Right lobe of liver (tissue), 6 donors: ENCODE results near the gene PSMB11. TPM values are rescaled to one million over a fixed set of nuclear protein-coding genes. Genes with fewer than 3 reads are reported as not detected.

ENCODE experiments used
- ATAC-seq, 4 donors: fragments of 200-7000 bp; cut with Tn5 transposase; one replicate each; pipeline ENCODE4 v1.9.1; 2020; ENCODE audit warnings: mild to moderate bottlenecking in 4 of 4, moderate library complexity in 4 of 4
- DNase-seq, 3 donors: peaks; one replicate each; pipeline ENCODE4 v3.0.0-alpha.2; 2020
- H3K27ac ChIP-seq, 3 donors: fragments of 200-600 bp; one replicate each; pipeline ENCODE4 v1.8.0; 2022
- H3K27me3 ChIP-seq, 2 donors: fragments of 200-600 bp; one replicate each; pipeline ENCODE4 v1.8.0; 2022
- H3K36me3 ChIP-seq, 4 donors: fragments of 200-600 bp; sonication (generic) in 1 of 4; one replicate each; pipeline versions ENCODE4 v1.5.1 to v1.8.0; 2017 to 2022; ENCODE audit warnings: control low read depth in 1 of 4
- H3K4me1 ChIP-seq, 4 donors: fragments of 200-600 bp; sonication (generic) in 1 of 4; one replicate each; pipeline versions ENCODE4 v1.5.1 to v1.8.0; 2017 to 2022; ENCODE audit warnings: control low read depth in 1 of 4
- H3K4me3 ChIP-seq, 3 donors: fragments of 200-600 bp; one replicate each; pipeline ENCODE4 v1.8.0; 2022
- H3K9me3 ChIP-seq, 4 donors: fragments of 200-600 bp; sonication (generic) in 1 of 4; one replicate each; pipeline versions ENCODE4 v1.5.1 to v1.8.0; 2017 to 2022; ENCODE audit warnings: control low read depth in 1 of 4
- CTCF ChIP-seq, 4 donors: fragments of 200-600 bp in 3 of 4; fragments of 450-650 bp in 1 of 4; IDR thresholded peaks; one replicate each; pipeline versions ENCODE4 v1.5.1 to v1.8.0; 2016 to 2022; ENCODE audit warnings: antibody characterized with exemption in 4 of 4, mild to moderate bottlenecking in 2 of 4
- POLR2A ChIP-seq: fragments of 450-650 bp; IDR thresholded peaks from one replicate; pipeline ENCODE4 v1.6.1; 2017; ENCODE audit warnings: antibody characterized with exemption, mild to moderate bottlenecking
- whole genome bisulfite sequencing: methylation state at CpG from one replicate; pipeline ENCODE4 v1.1.6; 2018; ENCODE audit warnings: low coverage, low lambda C conversion rate; ENCODE audit not compliant: insufficient coverage; ENCODE audit errors: missing lambda C conversion rate; 5-methylcytosine and 5-hydroxymethylcytosine counted together
- intact Hi-C, 2 donors: fragments of 100-400 bp; cut with DNase I; formaldehyde crosslinking; loops; one replicate each; pipeline versions ENCODE4 v1.11.2 to v1.14.1; 2022
- total RNA-seq, 6 experiments: library from RNA; depleted of rRNA in 2 of 6; stranded (reverse); fragments of >200 nt in 2 of 6; fragmentation: NEBNext Ultra II Directional in 3 of 6; extraction: Animal tissue kit (Norgen Biotek cat#: 25700) in 3 of 6; gene quantifications; one replicate each; pipeline versions ENCODE4 v1.1.0 to v1.2.4, GENCODE V29; 2016 to 2023
- donor health status: DM: no; HTN: yes; CAD: no.
- donor health status: DM: no; HTN: no; CAD: no.
- donor health status: DM: no; HTN: no; CAD: no.
- donor health status: DM: no; HTN: yes; CAD: no.
- donor health status: DM: no; HTN: yes; CAD: no.

The PSMB11 gene
- total RNA-seq, 6 experiments from 2014 or later: not detected

DNA sequence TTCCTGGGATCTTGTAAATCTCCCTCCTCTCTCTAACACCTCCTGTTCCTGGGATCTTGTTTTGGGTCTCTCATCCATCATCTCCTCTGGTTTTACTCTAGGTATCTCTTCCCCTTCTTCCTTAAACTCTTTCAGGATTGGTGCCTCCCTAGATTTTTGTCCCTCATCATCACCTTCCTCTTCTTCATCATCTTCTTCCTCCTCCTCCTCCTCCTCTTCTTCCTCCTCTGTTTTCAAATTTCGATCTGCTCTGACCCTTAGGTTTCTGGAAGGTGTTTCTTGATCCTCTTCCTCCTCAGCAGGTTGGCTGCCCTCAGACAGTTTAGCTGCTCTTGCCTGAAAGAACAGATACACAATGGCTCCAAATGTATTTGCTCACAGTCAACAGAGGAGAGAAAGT lies 38.5 kb downstream of the PSMB11 start:
- H3K9me3 ChIP-seq: no peaks in the 10 kb centered on the region
- ATAC-seq: no peak
- no peak overlapping the region for H3K4me3 ChIP-seq
- intact Hi-C loops: no loop called here
- peaks cover 8 to 90% (median 49%) of the 10 kb centered on the region in 4 donors for H3K36me3 ChIP-seq
- H3K27ac ChIP-seq: no peak overlapping the region
- H3K27me3 ChIP-seq: no peaks in the 10 kb centered on the region
- TF ChIP-seq CTCF (IDR thresholded peaks at IDR 0.05) (no peak), POLR2A (no peak)
- peaks cover 0 to 13% (median 4%) of the 10 kb centered on the region in 4 donors for H3K4me1 ChIP-seq
- WGBS: 55% methylated on average over 1 of the region's 1 CpG
- no peak for DNase-seq

DNA sequence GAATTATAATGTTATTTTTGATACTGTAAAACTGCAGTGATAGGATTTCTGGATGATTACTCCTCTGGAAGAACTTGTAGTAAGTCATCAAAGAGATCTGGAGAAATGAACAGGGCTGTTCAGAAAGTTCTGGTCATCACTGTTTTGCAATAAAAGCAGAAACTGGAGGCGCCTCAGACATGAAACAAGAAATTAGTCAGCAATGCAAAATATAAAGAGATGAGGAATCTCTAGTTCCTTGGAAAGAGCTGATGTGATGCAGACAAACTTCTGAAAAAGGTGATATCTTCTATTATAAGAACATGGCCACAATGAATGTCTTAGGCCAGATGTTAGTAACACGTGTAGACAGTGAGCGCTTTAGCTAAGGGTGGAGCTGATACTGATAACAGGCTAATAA lies 43.4 kb downstream of the PSMB11 start:
- no peak for TF ChIP-seq CTCF (IDR thresholded peaks at IDR 0.05)
- no peak for TF ChIP-seq POLR2A
- ATAC-seq (no peak), DNase-seq (no peak)
- Histone ChIP-seq H3K36me3 (peaks cover 21 to 91% (median 40%) of the 10 kb centered on the region in 4 donors), H3K27me3 (no peaks in the 10 kb centered on the region), H3K4me3 (no peak overlapping the region), H3K27ac (no peak overlapping the region), H3K9me3 (no peaks in the 10 kb centered on the region), H3K4me1 (no peaks in the 10 kb centered on the region)
- intact Hi-C loops: no loop called here
- WGBS: 70% methylated on average over 3 of the region's 3 CpGs

GRCh38 chr14:23086565-23086964 lies 44.6 kb downstream of the PSMB11 start:
- ATAC-seq (no peak), DNase-seq (no peak)
- peaks cover 14 to 89% (median 34%) of the 10 kb centered on the region in 4 donors for H3K36me3 ChIP-seq
- no peaks in the 10 kb centered on the region for H3K9me3 ChIP-seq
- no peak for TF ChIP-seq CTCF (IDR thresholded peaks at IDR 0.05)
- no peak for TF ChIP-seq POLR2A
- no peaks in the 10 kb centered on the region for H3K27me3 ChIP-seq
- no peak overlapping the region for H3K4me3 ChIP-seq
- intact Hi-C loops: no loop called here
- H3K27ac ChIP-seq: no peak overlapping the region
- no CpG with 5 or more reads among the region's 1 CpG for WGBS
- no peaks in the 10 kb centered on the region for H3K4me1 ChIP-seq

DNA sequence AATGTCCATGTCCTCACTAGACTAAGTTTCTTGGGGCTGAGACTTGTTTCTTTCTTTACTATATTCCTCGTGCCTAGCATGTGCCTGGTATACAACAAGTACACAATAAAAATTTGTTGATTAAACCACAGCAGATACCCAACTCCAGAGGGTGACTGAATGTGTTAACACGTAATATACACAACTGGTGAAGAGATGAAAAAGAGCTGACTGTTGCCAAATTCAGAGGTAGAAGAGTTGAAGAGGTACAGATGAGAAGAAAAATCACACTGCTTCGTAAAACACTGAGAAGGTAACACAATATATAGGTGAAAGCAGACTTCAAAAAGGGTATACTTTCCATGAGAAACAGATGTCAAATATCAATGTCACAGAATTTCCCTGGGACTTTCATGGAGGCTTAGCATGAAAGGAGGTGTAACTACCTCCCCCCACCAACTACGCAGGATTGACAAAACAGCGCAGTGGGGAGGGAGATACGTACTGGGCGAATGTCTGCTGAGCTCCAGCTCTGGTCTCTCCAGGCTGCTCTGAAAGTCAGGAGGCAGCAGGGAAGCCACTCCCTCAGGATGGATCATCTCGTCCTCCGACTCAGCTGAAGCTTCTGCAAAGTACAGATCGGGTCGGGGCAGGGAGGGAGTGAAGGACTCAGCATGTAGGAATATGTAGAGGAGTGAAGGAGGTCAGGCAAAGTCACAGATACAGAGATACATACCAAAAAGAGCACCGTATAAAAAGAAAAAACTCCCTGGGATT lies 47.7 kb downstream of the PSMB11 start:
- Histone ChIP-seq H3K9me3 (no peaks in the 10 kb centered on the region), H3K4me3 (no peak overlapping the region), H3K27ac (no peak overlapping the region), H3K27me3 (no peaks in the 10 kb centered on the region), H3K36me3 (peaks cover 16 to 83% (median 31%) of the 10 kb centered on the region in 4 donors), H3K4me1 (peaks cover 0 to 11% (median 4%) of the 10 kb centered on the region in 4 donors)
- ATAC-seq (no peak), DNase-seq (no peak)
- 64% methylated on average over 7 of the region's 12 CpGs for WGBS
- intact Hi-C loops: no loop called here
- TF ChIP-seq CTCF (IDR thresholded peaks at IDR 0.05) (no peak), POLR2A (no peak)
